ENCODE results near the gene SYT2.
"Not testable (repeated sequence)": the region's sequence is repeated elsewhere in the genome, so short reads cannot be mapped to it uniquely, and the experiment has no call there.

Gene SYT2

GRCh38 chr1:202725526-202725925 is 15.3 kb upstream of the SYT2 start:
- Histone ChIP-seq H3K9ac (ENCODE audit: low read length) (no peak overlapping the region), H3K36me3 (ENCODE audit: insufficient read depth, low read length) (peaks cover 49% of the 10 kb centered on the region), H3K9me3 (ENCODE audit: low read length) (no peaks in the 10 kb centered on the region), H3K27me3 (ENCODE audit: control insufficient read depth in 1 of 2, insufficient read depth in 2 of 2, low read length in 2 of 2) (no peaks in the 10 kb centered on the region), H3K27ac (ENCODE audit: low read depth, low read length) (no peak overlapping the region), H3K4me3 (ENCODE audit: low read depth in 1 of 2, low read length in 2 of 2) (no peak overlapping the region), H3K4me1 (ENCODE audit: insufficient read depth, low read length) (no peaks in the 10 kb centered on the region)

- no peak overlapping the region for H3K4me3 ChIP-seq (ENCODE audit: low read depth in 1 of 2, low read length in 2 of 2)
- no peaks in the 10 kb centered on the region for H3K27me3 ChIP-seq (ENCODE audit: control insufficient read depth in 1 of 2, insufficient read depth in 2 of 2, low read length in 2 of 2)
- peaks cover 31% of the 10 kb centered on the region for H3K36me3 ChIP-seq (ENCODE audit: insufficient read depth, low read length)
- no peak overlapping the region for H3K9ac ChIP-seq (ENCODE audit: low read length)
- no peaks in the 10 kb centered on the region for H3K4me1 ChIP-seq (ENCODE audit: insufficient read depth, low read length)
- no peaks in the 10 kb centered on the region for H3K9me3 ChIP-seq (ENCODE audit: low read length)
- H3K27ac ChIP-seq (ENCODE audit: low read depth, low read length) = no peak overlapping the region
Measured at GRCh38 chr1:202723708-202724107, 13.5 kb upstream of the SYT2 start.

- peaks cover 24% of the 10 kb centered on the region for H3K36me3 ChIP-seq (ENCODE audit: insufficient read depth, low read length)
- H3K9ac ChIP-seq (ENCODE audit: low read length); H3K4me3 ChIP-seq (ENCODE audit: low read depth in 1 of 2, low read length in 2 of 2); H3K27ac ChIP-seq (ENCODE audit: low read depth, low read length); H3K9me3 ChIP-seq (ENCODE audit: low read length); H3K27me3 ChIP-seq (ENCODE audit: control insufficient read depth in 1 of 2, insufficient read depth in 2 of 2, low read length in 2 of 2); H3K4me1 ChIP-seq (ENCODE audit: insufficient read depth, low read length): not testable (repeated sequence)
Measured at GRCh38 chr1:202723046-202723445, 12.8 kb upstream of the SYT2 start.

GRCh38 chr1:202716654-202717053 is 6.4 kb upstream of the SYT2 start:
- no peaks in the 10 kb centered on the region for H3K36me3 ChIP-seq (ENCODE audit: insufficient read depth, low read length)
- H3K9me3 ChIP-seq (ENCODE audit: low read length) = no peaks in the 10 kb centered on the region
- H3K4me1 ChIP-seq (ENCODE audit: insufficient read depth, low read length) = no peaks in the 10 kb centered on the region
- no peak overlapping the region for H3K4me3 ChIP-seq (ENCODE audit: low read depth in 1 of 2, low read length in 2 of 2)
- H3K9ac ChIP-seq (ENCODE audit: low read length) = no peak overlapping the region
- no peak overlapping the region for H3K27ac ChIP-seq (ENCODE audit: low read depth, low read length)
- peaks cover 0 to 4% of the 10 kb centered on the region in 2 donors for H3K27me3 ChIP-seq (ENCODE audit: control insufficient read depth in 1 of 2, insufficient read depth in 2 of 2, low read length in 2 of 2)

GRCh38 chr1:202714202-202714601 is 3.9 kb upstream of the SYT2 start:
- not testable (repeated sequence) for H3K4me3 ChIP-seq (ENCODE audit: low read depth in 1 of 2, low read length in 2 of 2); H3K9ac ChIP-seq (ENCODE audit: low read length); H3K4me1 ChIP-seq (ENCODE audit: insufficient read depth, low read length); H3K36me3 ChIP-seq (ENCODE audit: insufficient read depth, low read length); H3K9me3 ChIP-seq (ENCODE audit: low read length); H3K27ac ChIP-seq (ENCODE audit: low read depth, low read length)
- H3K27me3 ChIP-seq (ENCODE audit: control insufficient read depth in 1 of 2, insufficient read depth in 2 of 2, low read length in 2 of 2) = peaks cover 12 to 28% of the 10 kb centered on the region in 2 donors

GRCh38 chr1:202713110-202713509 is 2.9 kb upstream of the SYT2 start:
- Histone ChIP-seq H3K36me3 (ENCODE audit: insufficient read depth, low read length) (no peaks in the 10 kb centered on the region), H3K9me3 (ENCODE audit: low read length) (no peaks in the 10 kb centered on the region), H3K4me3 (ENCODE audit: low read depth in 1 of 2, low read length in 2 of 2) (no peak overlapping the region), H3K4me1 (ENCODE audit: insufficient read depth, low read length) (peaks cover 8% of the 10 kb centered on the region), H3K27ac (ENCODE audit: low read depth, low read length) (no peak overlapping the region), H3K27me3 (ENCODE audit: control insufficient read depth in 1 of 2, insufficient read depth in 2 of 2, low read length in 2 of 2) (peaks cover 22 to 39% of the 10 kb centered on the region in 2 donors), H3K9ac (ENCODE audit: low read length) (no peak overlapping the region)

- H3K9ac ChIP-seq (ENCODE audit: low read length) = no peak overlapping the region
- H3K4me1 ChIP-seq (ENCODE audit: insufficient read depth, low read length) = peaks cover 8% of the 10 kb centered on the region
- H3K4me3 ChIP-seq (ENCODE audit: low read depth in 1 of 2, low read length in 2 of 2) = no peak overlapping the region
- H3K27me3 ChIP-seq (ENCODE audit: control insufficient read depth in 1 of 2, insufficient read depth in 2 of 2, low read length in 2 of 2) = peaks cover 26 to 49% of the 10 kb centered on the region in 2 donors
- H3K9me3 ChIP-seq (ENCODE audit: low read length) = no peaks in the 10 kb centered on the region
- no peak overlapping the region for H3K27ac ChIP-seq (ENCODE audit: low read depth, low read length)
- no peaks in the 10 kb centered on the region for H3K36me3 ChIP-seq (ENCODE audit: insufficient read depth, low read length)
Measured at GRCh38 chr1:202711949-202712635, 1.8 kb upstream of the SYT2 start.

GRCh38 chr1:202709276-202710041 is 795 bp downstream of the SYT2 start:
- Histone ChIP-seq H3K9ac (ENCODE audit: low read length) (no peak overlapping the region), H3K4me1 (ENCODE audit: insufficient read depth, low read length) (peaks cover 8% of the 10 kb centered on the region), H3K27me3 (ENCODE audit: control insufficient read depth in 1 of 2, insufficient read depth in 2 of 2, low read length in 2 of 2) (peaks cover 26 to 70% of the 10 kb centered on the region in 2 donors), H3K4me3 (ENCODE audit: low read depth in 1 of 2, low read length in 2 of 2) (peak overlapping the region in 1 of 2 donors; percentile 31), H3K27ac (ENCODE audit: low read depth, low read length) (no peak overlapping the region), H3K9me3 (ENCODE audit: low read length) (no peaks in the 10 kb centered on the region), H3K36me3 (ENCODE audit: insufficient read depth, low read length) (no peaks in the 10 kb centered on the region)

- no peak overlapping the region for H3K27ac ChIP-seq (ENCODE audit: low read depth, low read length)
- H3K9me3 ChIP-seq (ENCODE audit: low read length) = no peaks in the 10 kb centered on the region
- peaks cover 27 to 77% of the 10 kb centered on the region in 2 donors for H3K27me3 ChIP-seq (ENCODE audit: control insufficient read depth in 1 of 2, insufficient read depth in 2 of 2, low read length in 2 of 2)
- H3K4me1 ChIP-seq (ENCODE audit: insufficient read depth, low read length) = peaks cover 8% of the 10 kb centered on the region
- H3K36me3 ChIP-seq (ENCODE audit: insufficient read depth, low read length) = no peaks in the 10 kb centered on the region
- H3K9ac ChIP-seq (ENCODE audit: low read length) = no peak overlapping the region
- H3K4me3 ChIP-seq (ENCODE audit: low read depth in 1 of 2, low read length in 2 of 2) = no peak overlapping the region
Measured at GRCh38 chr1:202708456-202709275, 1.6 kb downstream of the SYT2 start.

- Histone ChIP-seq H3K36me3 (ENCODE audit: insufficient read depth, low read length) (no peaks in the 10 kb centered on the region), H3K4me3 (ENCODE audit: low read depth in 1 of 2, low read length in 2 of 2) (no peak overlapping the region), H3K9me3 (ENCODE audit: low read length) (no peaks in the 10 kb centered on the region), H3K9ac (ENCODE audit: low read length) (no peak overlapping the region), H3K27ac (ENCODE audit: low read depth, low read length) (no peak overlapping the region), H3K27me3 (ENCODE audit: control insufficient read depth in 1 of 2, insufficient read depth in 2 of 2, low read length in 2 of 2) (peaks cover 30 to 82% of the 10 kb centered on the region in 2 donors), H3K4me1 (ENCODE audit: insufficient read depth, low read length) (peaks cover 8% of the 10 kb centered on the region)
Measured at GRCh38 chr1:202706851-202707250, 3.4 kb downstream of the SYT2 start.

- Histone ChIP-seq H3K9ac (ENCODE audit: low read length) (no peak overlapping the region), H3K4me1 (ENCODE audit: insufficient read depth, low read length) (peaks cover 6% of the 10 kb centered on the region), H3K4me3 (ENCODE audit: low read depth in 1 of 2, low read length in 2 of 2) (no peak overlapping the region), H3K36me3 (ENCODE audit: insufficient read depth, low read length) (no peaks in the 10 kb centered on the region), H3K9me3 (ENCODE audit: low read length) (no peaks in the 10 kb centered on the region), H3K27ac (ENCODE audit: low read depth, low read length) (no peak overlapping the region), H3K27me3 (ENCODE audit: control insufficient read depth in 1 of 2, insufficient read depth in 2 of 2, low read length in 2 of 2) (peaks cover 22 to 66% of the 10 kb centered on the region in 2 donors)
Measured at GRCh38 chr1:202704601-202705000, 5.7 kb downstream of the SYT2 start.

Measured in muscle layer of colon (tissue), 2 donors.